GM23338 (cell line): ENCODE results near the gene SNHG17. TPM values are rescaled to one million over a fixed set of nuclear protein-coding genes. Genes with fewer than 3 reads are reported as not detected.

Experiments
- ATAC-seq: fragments of 200-7000 bp; cut with Tn5 transposase; 3 replicates; pipeline ENCODE4 v1.9.1; 2020
- DNase-seq: peaks from one replicate; pipeline ENCODE4 v3.0.0-alpha.2; 2015; ENCODE audit warnings: low spot score
- H2AFZ ChIP-seq: fragments of 200-600 bp; sonication (generic); 2 replicates; pipeline ENCODE4 v1.8.0; 2016; ENCODE audit warnings: antibody characterized with exemption, mild to moderate bottlenecking, moderate library complexity
- H3F3A ChIP-seq: fragments of 200-600 bp; sonication (generic); replicated peaks from 2 replicates; pipeline ENCODE4 v1.8.0; 2017; ENCODE audit warnings: antibody characterized with exemption, mixed run types, low read depth
- H3K27ac ChIP-seq: fragments of 200-600 bp; sonication (generic); 2 replicates; pipeline ENCODE4 v1.6.1; 2016; ENCODE audit warnings: low read depth
- H3K27me3 ChIP-seq: fragments of 200-600 bp; sonication (generic); 2 replicates; pipeline ENCODE4 v1.8.0; 2016; ENCODE audit warnings: mild to moderate bottlenecking, mixed run types, moderate library complexity; ENCODE audit not compliant: insufficient read depth
- H3K36me3 ChIP-seq: fragments of 200-600 bp; sonication (generic); 2 replicates; pipeline ENCODE4 v1.8.0; 2016; ENCODE audit warnings: mild to moderate bottlenecking; ENCODE audit not compliant: insufficient read depth
- H3K4me1 ChIP-seq: fragments of 200-600 bp; sonication (generic); 2 replicates; pipeline ENCODE4 v1.8.0; 2016; ENCODE audit warnings: mild to moderate bottlenecking, moderate library complexity; ENCODE audit not compliant: insufficient read depth
- H3K4me2 ChIP-seq: fragments of 200-600 bp; sonication (generic); 2 replicates; pipeline ENCODE4 v1.7.1; 2017; ENCODE audit warnings: mixed run types
- H3K4me3 ChIP-seq: fragments of 200-600 bp; sonication (generic); 2 replicates; pipeline ENCODE4 v1.6.1; 2016; ENCODE audit warnings: mixed run types
- H3K79me2 ChIP-seq: fragments of 200-600 bp; sonication (generic); replicated peaks from 2 replicates; pipeline ENCODE4 v1.8.0; 2017; ENCODE audit warnings: mild to moderate bottlenecking; ENCODE audit not compliant: insufficient read depth
- H3K9me2 ChIP-seq: fragments of 200-600 bp; sonication (generic); 2 replicates; pipeline ENCODE4 v1.8.0; 2017; ENCODE audit not compliant: insufficient read depth
- H4K20me1 ChIP-seq: fragments of 200-600 bp; sonication (generic); replicated peaks from 2 replicates; pipeline ENCODE4 v1.8.0; 2017; ENCODE audit warnings: mild to moderate bottlenecking; ENCODE audit not compliant: insufficient read depth
- H3K27ac Mint-ChIP-seq: 2 replicates; pipeline ENCODE4 v1.8.0; 2020; ENCODE audit warnings: inconsistent platforms, mild to moderate bottlenecking, moderate library complexity, mixed read lengths
- H3K27me3 Mint-ChIP-seq: 3 replicates; pipeline ENCODE4 v1.8.0; 2022; ENCODE audit warnings: low read depth, mild to moderate bottlenecking, moderate library complexity, mixed read lengths, inconsistent platforms; ENCODE audit not compliant: insufficient read depth, poor library complexity
- H3K36me3 Mint-ChIP-seq: 3 replicates; pipeline ENCODE4 v1.8.0; 2021; ENCODE audit warnings: low read depth, mild to moderate bottlenecking, inconsistent platforms, moderate library complexity, mixed read lengths
- H3K4me1 Mint-ChIP-seq: 3 replicates; pipeline ENCODE4 v1.8.0; 2020; ENCODE audit warnings: mild to moderate bottlenecking, inconsistent platforms, mixed read lengths
- H3K4me3 Mint-ChIP-seq: 3 replicates; pipeline ENCODE4 v1.8.0; 2021; ENCODE audit warnings: moderate library complexity, mild to moderate bottlenecking, inconsistent platforms, mixed read lengths
- H3K9me3 Mint-ChIP-seq: 3 replicates; pipeline ENCODE4 v1.8.0; 2020; ENCODE audit warnings: moderate library complexity, mild to moderate bottlenecking, inconsistent platforms, mixed read lengths
- CREB1 ChIP-seq: fragments of 250-450 bp; sonication (Bioruptor Pico); IDR thresholded peaks from 2 replicates; pipeline ENCODE4 v1.5.0; 2020; ENCODE audit warnings: low read depth, mild to moderate bottlenecking, moderate library complexity
- EZH2 ChIP-seq: fragments of 200-600 bp; sonication (generic); IDR thresholded peaks from one replicate; pipeline ENCODE4 v1.8.0; 2017; ENCODE audit warnings: antibody characterized with exemption, mild to moderate bottlenecking, low read depth; ENCODE audit not compliant: unreplicated experiment
- EZH2phosphoT487 ChIP-seq: fragments of 200-600 bp; sonication (generic); IDR thresholded peaks from one replicate; pipeline ENCODE4 v1.8.1; 2018; ENCODE audit warnings: antibody characterized with exemption; ENCODE audit not compliant: unreplicated experiment
- JUNB ChIP-seq: IDR thresholded peaks from one replicate; pipeline ENCODE4 v1.6.1; 2016; ENCODE audit warnings: antibody characterized with exemption; ENCODE audit not compliant: unreplicated experiment
- NANOG ChIP-seq: IDR thresholded peaks from 2 replicates; pipeline ENCODE4 v1.6.1; 2016; ENCODE audit warnings: antibody characterized with exemption, borderline replicate concordance
- POLR2AphosphoS5 ChIP-seq: IDR thresholded peaks from 2 replicates; pipeline ENCODE4 v1.6.1; 2016; ENCODE audit warnings: antibody characterized with exemption, low read depth
- REST ChIP-seq: IDR thresholded peaks from one replicate; pipeline ENCODE4 v1.6.1; 2018; ENCODE audit warnings: antibody characterized with exemption; ENCODE audit not compliant: unreplicated experiment
- STAT1 ChIP-seq: IDR thresholded peaks from one replicate; pipeline ENCODE4 v1.6.1; 2016; ENCODE audit warnings: antibody characterized with exemption; ENCODE audit not compliant: unreplicated experiment
- ZNF114 ChIP-seq: fragments of 250-450 bp; sonication (Bioruptor Pico); IDR thresholded peaks from 2 replicates; pipeline ENCODE4 v1.5.0; 2020; ENCODE audit warnings: mild to moderate bottlenecking, moderate library complexity
- ZNF331 ChIP-seq: fragments of 250-450 bp; sonication (Bioruptor Pico); IDR thresholded peaks from 2 replicates; pipeline ENCODE4 v1.5.0; 2020; ENCODE audit warnings: low read depth, mild to moderate bottlenecking, moderate library complexity
- polyA plus RNA-seq: library from polyadenylated mRNA; unstranded; fragments of >200 nt; fragmentation: Nextera tagmentation; extraction: Ambion mirVana; gene quantifications from 2 replicates; pipeline ENCODE4 v1.2.1, GENCODE V29; 2016
- total RNA-seq: library from RNA; depleted of rRNA; stranded (reverse); fragments of >200 nt; shearing (Covaris generic); gene quantifications from 2 replicates; pipeline ENCODE4 v1.2.3, GENCODE V29; 2014
- TF ChIP-seq, protein P1 (sequence below), 2 experiments: fragments of 200-600 bp in 1 of 2; sonication (generic) in 1 of 2; conservative IDR thresholded peaks; 2 replicates each; pipeline versions ENCODE4 v1.5.1 to v1.6.1; 2016 to 2017; ENCODE audit warnings: antibody characterized with exemption in 2 of 2, low read depth in 2 of 2, mild to moderate bottlenecking in 2 of 2, moderate library complexity in 1 of 2
- TF ChIP-seq, protein P2 (sequence below): IDR thresholded peaks from 2 replicates; pipeline ENCODE4 v1.6.1; 2016; ENCODE audit warnings: antibody characterized with exemption
- TF ChIP-seq, protein P3 (sequence below): fragments of 250-450 bp; sonication (Bioruptor Pico); IDR thresholded peaks from 2 replicates; pipeline ENCODE4 v1.5.0; 2020; ENCODE audit warnings: mild to moderate bottlenecking, moderate library complexity

The SNHG17 gene
- total and polyA plus RNA-seq, 2 experiments from 2014 or later = 25.4 to 76.1 TPM

- Mint-ChIP-seq H3K4me1 (peaks cover 6% of the 10 kb centered on the region; the same call in 1 of the 3 replicates), H3K9me3 (peaks cover 4% of the 10 kb centered on the region; the same call in 1 of the 3 replicates), H3K36me3 (no peaks in the 10 kb centered on the region), H3K27ac (no peak overlapping the region), H3K4me3 (no peak overlapping the region), H3K27me3 (peaks cover 4% of the 10 kb centered on the region)
- H3K4me1 ChIP-seq = peaks cover 11% of the 10 kb centered on the region; the same call in 1 of the 2 replicates
- no peaks in the 10 kb centered on the region for H3F3A ChIP-seq
- no peaks in the 10 kb centered on the region for H3K79me2 ChIP-seq
- ATAC-seq (no peak), DNase-seq (no peak)
- H3K9me2 ChIP-seq = no peaks in the 10 kb centered on the region
- H3K4me3 ChIP-seq = no peak overlapping the region
- H3K27me3 ChIP-seq = no peaks in the 10 kb centered on the region
- no peaks in the 10 kb centered on the region for H4K20me1 ChIP-seq
- H2AFZ ChIP-seq = peak overlapping the region; percentile 70; the same call in 1 of the 2 replicates
- no peaks in the 10 kb centered on the region for H3K36me3 ChIP-seq
- TF ChIP-seq, protein P1, sequence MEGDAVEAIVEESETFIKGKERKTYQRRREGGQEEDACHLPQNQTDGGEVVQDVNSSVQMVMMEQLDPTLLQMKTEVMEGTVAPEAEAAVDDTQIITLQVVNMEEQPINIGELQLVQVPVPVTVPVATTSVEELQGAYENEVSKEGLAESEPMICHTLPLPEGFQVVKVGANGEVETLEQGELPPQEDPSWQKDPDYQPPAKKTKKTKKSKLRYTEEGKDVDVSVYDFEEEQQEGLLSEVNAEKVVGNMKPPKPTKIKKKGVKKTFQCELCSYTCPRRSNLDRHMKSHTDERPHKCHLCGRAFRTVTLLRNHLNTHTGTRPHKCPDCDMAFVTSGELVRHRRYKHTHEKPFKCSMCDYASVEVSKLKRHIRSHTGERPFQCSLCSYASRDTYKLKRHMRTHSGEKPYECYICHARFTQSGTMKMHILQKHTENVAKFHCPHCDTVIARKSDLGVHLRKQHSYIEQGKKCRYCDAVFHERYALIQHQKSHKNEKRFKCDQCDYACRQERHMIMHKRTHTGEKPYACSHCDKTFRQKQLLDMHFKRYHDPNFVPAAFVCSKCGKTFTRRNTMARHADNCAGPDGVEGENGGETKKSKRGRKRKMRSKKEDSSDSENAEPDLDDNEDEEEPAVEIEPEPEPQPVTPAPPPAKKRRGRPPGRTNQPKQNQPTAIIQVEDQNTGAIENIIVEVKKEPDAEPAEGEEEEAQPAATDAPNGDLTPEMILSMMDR (conservative IDR thresholded peaks at IDR 0.05; ENCODE audit: low read depth in 2 of 2) = no peak
- TF ChIP-seq, protein P2, sequence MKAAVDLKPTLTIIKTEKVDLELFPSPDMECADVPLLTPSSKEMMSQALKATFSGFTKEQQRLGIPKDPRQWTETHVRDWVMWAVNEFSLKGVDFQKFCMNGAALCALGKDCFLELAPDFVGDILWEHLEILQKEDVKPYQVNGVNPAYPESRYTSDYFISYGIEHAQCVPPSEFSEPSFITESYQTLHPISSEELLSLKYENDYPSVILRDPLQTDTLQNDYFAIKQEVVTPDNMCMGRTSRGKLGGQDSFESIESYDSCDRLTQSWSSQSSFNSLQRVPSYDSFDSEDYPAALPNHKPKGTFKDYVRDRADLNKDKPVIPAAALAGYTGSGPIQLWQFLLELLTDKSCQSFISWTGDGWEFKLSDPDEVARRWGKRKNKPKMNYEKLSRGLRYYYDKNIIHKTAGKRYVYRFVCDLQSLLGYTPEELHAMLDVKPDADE = no peak
- no peak for TF ChIP-seq EZH2
- TF ChIP-seq ZNF114 (CRISPR knock-in tag) = no peak
- TF ChIP-seq, protein P3, sequence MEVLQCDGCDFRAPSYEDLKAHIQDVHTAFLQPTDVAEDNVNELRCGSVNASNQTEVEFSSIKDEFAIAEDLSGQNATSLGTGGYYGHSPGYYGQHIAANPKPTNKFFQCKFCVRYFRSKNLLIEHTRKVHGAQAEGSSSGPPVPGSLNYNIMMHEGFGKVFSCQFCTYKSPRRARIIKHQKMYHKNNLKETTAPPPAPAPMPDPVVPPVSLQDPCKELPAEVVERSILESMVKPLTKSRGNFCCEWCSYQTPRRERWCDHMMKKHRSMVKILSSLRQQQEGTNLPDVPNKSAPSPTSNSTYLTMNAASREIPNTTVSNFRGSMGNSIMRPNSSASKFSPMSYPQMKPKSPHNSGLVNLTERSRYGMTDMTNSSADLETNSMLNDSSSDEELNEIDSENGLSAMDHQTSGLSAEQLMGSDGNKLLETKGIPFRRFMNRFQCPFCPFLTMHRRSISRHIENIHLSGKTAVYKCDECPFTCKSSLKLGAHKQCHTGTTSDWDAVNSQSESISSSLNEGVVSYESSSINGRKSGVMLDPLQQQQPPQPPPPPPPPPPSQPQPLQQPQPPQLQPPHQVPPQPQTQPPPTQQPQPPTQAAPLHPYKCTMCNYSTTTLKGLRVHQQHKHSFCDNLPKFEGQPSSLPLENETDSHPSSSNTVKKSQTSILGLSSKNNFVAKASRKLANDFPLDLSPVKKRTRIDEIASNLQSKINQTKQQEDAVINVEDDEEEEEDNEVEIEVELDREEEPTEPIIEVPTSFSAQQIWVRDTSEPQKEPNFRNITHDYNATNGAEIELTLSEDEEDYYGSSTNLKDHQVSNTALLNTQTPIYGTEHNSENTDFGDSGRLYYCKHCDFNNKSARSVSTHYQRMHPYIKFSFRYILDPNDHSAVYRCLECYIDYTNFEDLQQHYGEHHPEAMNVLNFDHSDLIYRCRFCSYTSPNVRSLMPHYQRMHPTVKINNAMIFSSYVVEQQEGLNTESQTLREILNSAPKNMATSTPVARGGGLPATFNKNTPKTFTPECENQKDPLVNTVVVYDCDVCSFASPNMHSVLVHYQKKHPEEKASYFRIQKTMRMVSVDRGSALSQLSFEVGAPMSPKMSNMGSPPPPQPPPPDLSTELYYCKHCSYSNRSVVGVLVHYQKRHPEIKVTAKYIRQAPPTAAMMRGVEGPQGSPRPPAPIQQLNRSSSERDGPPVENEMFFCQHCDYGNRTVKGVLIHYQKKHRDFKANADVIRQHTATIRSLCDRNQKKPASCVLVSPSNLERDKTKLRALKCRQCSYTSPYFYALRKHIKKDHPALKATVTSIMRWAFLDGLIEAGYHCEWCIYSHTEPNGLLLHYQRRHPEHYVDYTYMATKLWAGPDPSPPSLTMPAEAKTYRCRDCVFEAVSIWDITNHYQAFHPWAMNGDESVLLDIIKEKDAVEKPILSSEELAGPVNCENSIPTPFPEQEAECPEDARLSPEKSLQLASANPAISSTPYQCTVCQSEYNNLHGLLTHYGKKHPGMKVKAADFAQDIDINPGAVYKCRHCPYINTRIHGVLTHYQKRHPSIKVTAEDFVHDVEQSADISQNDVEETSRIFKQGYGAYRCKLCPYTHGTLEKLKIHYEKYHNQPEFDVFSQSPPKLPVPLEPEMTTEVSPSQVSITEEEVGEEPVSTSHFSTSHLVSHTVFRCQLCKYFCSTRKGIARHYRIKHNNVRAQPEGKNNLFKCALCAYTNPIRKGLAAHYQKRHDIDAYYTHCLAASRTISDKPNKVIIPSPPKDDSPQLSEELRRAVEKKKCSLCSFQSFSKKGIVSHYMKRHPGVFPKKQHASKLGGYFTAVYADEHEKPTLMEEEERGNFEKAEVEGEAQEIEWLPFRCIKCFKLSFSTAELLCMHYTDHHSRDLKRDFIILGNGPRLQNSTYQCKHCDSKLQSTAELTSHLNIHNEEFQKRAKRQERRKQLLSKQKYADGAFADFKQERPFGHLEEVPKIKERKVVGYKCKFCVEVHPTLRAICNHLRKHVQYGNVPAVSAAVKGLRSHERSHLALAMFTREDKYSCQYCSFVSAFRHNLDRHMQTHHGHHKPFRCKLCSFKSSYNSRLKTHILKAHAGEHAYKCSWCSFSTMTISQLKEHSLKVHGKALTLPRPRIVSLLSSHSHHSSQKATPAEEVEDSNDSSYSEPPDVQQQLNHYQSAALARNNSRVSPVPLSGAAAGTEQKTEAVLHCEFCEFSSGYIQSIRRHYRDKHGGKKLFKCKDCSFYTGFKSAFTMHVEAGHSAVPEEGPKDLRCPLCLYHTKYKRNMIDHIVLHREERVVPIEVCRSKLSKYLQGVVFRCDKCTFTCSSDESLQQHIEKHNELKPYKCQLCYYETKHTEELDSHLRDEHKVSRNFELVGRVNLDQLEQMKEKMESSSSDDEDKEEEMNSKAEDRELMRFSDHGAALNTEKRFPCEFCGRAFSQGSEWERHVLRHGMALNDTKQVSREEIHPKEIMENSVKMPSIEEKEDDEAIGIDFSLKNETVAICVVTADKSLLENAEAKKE (CRISPR knock-in tag) = no peak
- TF ChIP-seq CREB1 = no peak
- TF ChIP-seq ZNF331 (CRISPR knock-in tag) = no peak
- no peak for TF ChIP-seq REST
- no peak for TF ChIP-seq STAT1
- TF ChIP-seq JUNB = no peak
- no peak for TF ChIP-seq EZH2phosphoT487
- no peak for TF ChIP-seq NANOG
- TF ChIP-seq POLR2AphosphoS5 = no peak
- no peak overlapping the region for H3K27ac ChIP-seq
- no peak overlapping the region for H3K4me2 ChIP-seq
Observed at GRCh38 chr20:38386004-38386403, 49.1 kb downstream of the SNHG17 start.
